ENCODE measurements around the gene SLC45A2. TPM values are rescaled to one million over a fixed set of nuclear protein-coding genes. Genes with fewer than 3 reads are reported as not detected.

Gene SLC45A2
- total RNA-seq, 1 experiment from 2014 or later: not detected

DNA sequence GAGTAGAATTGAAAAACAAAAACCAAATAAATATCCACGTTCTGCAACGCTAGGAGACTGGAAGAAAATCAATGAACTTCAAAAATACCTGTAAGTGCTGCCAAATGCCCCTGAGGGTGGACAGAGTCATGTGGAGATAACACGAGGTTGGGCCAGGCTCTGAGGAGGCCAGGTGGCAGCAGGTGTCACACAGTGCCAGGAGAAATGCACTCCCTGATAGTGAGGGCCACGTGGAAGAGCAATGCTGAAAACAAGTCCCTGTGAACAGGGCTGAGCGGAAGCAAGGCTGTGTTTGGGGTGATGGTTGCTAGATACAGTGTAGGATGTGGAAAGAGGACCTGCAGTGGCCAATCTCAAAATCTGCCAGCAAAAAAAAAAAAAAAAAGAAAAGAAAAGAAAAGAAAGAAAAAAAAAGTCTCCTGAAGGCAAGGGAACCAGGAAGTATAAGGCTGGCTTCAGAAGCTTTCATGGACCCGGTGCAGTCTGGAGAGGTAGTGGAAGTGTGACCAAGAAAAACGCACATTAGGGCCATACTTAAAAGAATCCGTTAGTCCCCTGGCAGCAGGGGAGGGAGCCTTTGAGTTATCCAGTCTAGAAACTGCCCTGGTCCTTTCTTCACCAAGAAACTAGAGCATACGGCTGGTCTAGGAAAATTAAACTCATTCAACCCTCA, 41.7 kb upstream of the SLC45A2 start (continued):
- no peak for TF ChIP-seq JAZF1 (CRISPR knock-in tag; IDR thresholded peaks at IDR 0.05)
- TF ChIP-seq TP53 (CRISPR knock-in tag; IDR thresholded peaks at IDR 0.05): no peak
- TF ChIP-seq, protein P1, sequence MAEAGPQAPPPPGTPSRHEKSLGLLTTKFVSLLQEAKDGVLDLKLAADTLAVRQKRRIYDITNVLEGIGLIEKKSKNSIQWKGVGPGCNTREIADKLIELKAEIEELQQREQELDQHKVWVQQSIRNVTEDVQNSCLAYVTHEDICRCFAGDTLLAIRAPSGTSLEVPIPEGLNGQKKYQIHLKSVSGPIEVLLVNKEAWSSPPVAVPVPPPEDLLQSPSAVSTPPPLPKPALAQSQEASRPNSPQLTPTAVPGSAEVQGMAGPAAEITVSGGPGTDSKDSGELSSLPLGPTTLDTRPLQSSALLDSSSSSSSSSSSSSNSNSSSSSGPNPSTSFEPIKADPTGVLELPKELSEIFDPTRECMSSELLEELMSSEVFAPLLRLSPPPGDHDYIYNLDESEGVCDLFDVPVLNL (CRISPR knock-in tag; IDR thresholded peaks at IDR 0.05; ENCODE audit: borderline replicate concordance, low read depth): no peak
- TF ChIP-seq ZNF416 (CRISPR knock-in tag; IDR thresholded peaks at IDR 0.05): no peak
- no peak for TF ChIP-seq NR3C1 (CRISPR knock-in tag; conservative IDR thresholded peaks at IDR 0.05; ENCODE audit: low read depth)

- peaks cover 20% of the 10 kb centered on the region for H3K4me1 Mint-ChIP-seq
Measured at GRCh38 chr5:34022121-34022705, 37.7 kb upstream of the SLC45A2 start.

More at GRCh38 chr5:34022121-34022705, 37.7 kb upstream of the SLC45A2 start:
- H3K9me3 Mint-ChIP-seq: no peaks in the 10 kb centered on the region
- H3K36me3 Mint-ChIP-seq: no peaks in the 10 kb centered on the region
- TF ChIP-seq, protein P2, sequence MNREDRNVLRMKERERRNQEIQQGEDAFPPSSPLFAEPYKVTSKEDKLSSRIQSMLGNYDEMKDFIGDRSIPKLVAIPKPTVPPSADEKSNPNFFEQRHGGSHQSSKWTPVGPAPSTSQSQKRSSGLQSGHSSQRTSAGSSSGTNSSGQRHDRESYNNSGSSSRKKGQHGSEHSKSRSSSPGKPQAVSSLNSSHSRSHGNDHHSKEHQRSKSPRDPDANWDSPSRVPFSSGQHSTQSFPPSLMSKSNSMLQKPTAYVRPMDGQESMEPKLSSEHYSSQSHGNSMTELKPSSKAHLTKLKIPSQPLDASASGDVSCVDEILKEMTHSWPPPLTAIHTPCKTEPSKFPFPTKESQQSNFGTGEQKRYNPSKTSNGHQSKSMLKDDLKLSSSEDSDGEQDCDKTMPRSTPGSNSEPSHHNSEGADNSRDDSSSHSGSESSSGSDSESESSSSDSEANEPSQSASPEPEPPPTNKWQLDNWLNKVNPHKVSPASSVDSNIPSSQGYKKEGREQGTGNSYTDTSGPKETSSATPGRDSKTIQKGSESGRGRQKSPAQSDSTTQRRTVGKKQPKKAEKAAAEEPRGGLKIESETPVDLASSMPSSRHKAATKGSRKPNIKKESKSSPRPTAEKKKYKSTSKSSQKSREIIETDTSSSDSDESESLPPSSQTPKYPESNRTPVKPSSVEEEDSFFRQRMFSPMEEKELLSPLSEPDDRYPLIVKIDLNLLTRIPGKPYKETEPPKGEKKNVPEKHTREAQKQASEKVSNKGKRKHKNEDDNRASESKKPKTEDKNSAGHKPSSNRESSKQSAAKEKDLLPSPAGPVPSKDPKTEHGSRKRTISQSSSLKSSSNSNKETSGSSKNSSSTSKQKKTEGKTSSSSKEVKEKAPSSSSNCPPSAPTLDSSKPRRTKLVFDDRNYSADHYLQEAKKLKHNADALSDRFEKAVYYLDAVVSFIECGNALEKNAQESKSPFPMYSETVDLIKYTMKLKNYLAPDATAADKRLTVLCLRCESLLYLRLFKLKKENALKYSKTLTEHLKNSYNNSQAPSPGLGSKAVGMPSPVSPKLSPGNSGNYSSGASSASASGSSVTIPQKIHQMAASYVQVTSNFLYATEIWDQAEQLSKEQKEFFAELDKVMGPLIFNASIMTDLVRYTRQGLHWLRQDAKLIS (CRISPR knock-in tag; IDR thresholded peaks at IDR 0.05; ENCODE audit: borderline replicate concordance): no peak
- TF ChIP-seq, protein P3, sequence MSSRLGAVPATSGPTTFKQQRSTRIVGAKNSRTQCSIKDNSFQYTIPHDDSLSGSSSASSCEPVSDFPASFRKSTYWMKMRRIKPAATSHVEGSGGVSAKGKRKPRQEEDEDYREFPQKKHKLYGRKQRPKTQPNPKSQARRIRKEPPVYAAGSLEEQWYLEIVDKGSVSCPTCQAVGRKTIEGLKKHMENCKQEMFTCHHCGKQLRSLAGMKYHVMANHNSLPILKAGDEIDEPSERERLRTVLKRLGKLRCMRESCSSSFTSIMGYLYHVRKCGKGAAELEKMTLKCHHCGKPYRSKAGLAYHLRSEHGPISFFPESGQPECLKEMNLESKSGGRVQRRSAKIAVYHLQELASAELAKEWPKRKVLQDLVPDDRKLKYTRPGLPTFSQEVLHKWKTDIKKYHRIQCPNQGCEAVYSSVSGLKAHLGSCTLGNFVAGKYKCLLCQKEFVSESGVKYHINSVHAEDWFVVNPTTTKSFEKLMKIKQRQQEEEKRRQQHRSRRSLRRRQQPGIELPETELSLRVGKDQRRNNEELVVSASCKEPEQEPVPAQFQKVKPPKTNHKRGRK (CRISPR knock-in tag; IDR thresholded peaks at IDR 0.05; ENCODE audit: borderline replicate concordance): no peak
- TF ChIP-seq, protein P4, sequence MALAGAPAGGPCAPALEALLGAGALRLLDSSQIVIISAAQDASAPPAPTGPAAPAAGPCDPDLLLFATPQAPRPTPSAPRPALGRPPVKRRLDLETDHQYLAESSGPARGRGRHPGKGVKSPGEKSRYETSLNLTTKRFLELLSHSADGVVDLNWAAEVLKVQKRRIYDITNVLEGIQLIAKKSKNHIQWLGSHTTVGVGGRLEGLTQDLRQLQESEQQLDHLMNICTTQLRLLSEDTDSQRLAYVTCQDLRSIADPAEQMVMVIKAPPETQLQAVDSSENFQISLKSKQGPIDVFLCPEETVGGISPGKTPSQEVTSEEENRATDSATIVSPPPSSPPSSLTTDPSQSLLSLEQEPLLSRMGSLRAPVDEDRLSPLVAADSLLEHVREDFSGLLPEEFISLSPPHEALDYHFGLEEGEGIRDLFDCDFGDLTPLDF (CRISPR knock-in tag; IDR thresholded peaks at IDR 0.05): no peak
- TF ChIP-seq NFYB (CRISPR knock-in tag; conservative IDR thresholded peaks at IDR 0.05; ENCODE audit: low read depth) (no peak), CREM (CRISPR knock-in tag; IDR thresholded peaks at IDR 0.05) (no peak), ESRRA (CRISPR knock-in tag; IDR thresholded peaks at IDR 0.05; ENCODE audit: borderline replicate concordance) (no peak), ZNF219 (CRISPR knock-in tag; IDR thresholded peaks at IDR 0.05; ENCODE audit: borderline replicate concordance) (no peak), TEAD1 (CRISPR knock-in tag; IDR thresholded peaks at IDR 0.05) (no peak), GTF2I (CRISPR knock-in tag; conservative IDR thresholded peaks at IDR 0.05) (no peak), OVOL2 (CRISPR knock-in tag; IDR thresholded peaks at IDR 0.05; ENCODE audit: borderline replicate concordance) (no peak)
- TF ChIP-seq, protein P5, sequence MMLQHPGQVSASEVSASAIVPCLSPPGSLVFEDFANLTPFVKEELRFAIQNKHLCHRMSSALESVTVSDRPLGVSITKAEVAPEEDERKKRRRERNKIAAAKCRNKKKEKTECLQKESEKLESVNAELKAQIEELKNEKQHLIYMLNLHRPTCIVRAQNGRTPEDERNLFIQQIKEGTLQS (CRISPR knock-in tag; conservative IDR thresholded peaks at IDR 0.05): no peak
- TF ChIP-seq, protein P6, sequence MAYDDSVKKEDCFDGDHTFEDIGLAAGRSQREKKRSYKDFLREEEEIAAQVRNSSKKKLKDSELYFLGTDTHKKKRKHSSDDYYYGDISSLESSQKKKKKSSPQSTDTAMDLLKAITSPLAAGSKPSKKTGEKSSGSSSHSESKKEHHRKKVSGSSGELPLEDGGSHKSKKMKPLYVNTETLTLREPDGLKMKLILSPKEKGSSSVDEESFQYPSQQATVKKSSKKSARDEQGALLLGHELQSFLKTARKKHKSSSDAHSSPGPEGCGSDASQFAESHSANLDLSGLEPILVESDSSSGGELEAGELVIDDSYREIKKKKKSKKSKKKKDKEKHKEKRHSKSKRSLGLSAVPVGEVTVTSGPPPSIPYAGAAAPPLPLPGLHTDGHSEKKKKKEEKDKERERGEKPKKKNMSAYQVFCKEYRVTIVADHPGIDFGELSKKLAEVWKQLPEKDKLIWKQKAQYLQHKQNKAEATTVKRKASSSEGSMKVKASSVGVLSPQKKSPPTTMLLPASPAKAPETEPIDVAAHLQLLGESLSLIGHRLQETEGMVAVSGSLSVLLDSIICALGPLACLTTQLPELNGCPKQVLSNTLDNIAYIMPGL (CRISPR knock-in tag; IDR thresholded peaks at IDR 0.05): no peak
- TF ChIP-seq, protein P7, sequence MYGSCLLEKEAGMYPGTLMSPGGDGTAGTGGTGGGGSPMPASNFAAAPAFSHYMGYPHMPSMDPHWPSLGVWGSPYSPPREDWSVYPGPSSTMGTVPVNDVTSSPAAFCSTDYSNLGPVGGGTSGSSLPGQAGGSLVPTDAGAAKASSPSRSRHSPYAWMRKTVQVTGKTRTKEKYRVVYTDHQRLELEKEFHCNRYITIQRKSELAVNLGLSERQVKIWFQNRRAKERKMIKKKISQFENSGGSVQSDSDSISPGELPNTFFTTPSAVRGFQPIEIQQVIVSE (CRISPR knock-in tag; IDR thresholded peaks at IDR 0.05; ENCODE audit: borderline replicate concordance): no peak
- TF ChIP-seq, protein P8, sequence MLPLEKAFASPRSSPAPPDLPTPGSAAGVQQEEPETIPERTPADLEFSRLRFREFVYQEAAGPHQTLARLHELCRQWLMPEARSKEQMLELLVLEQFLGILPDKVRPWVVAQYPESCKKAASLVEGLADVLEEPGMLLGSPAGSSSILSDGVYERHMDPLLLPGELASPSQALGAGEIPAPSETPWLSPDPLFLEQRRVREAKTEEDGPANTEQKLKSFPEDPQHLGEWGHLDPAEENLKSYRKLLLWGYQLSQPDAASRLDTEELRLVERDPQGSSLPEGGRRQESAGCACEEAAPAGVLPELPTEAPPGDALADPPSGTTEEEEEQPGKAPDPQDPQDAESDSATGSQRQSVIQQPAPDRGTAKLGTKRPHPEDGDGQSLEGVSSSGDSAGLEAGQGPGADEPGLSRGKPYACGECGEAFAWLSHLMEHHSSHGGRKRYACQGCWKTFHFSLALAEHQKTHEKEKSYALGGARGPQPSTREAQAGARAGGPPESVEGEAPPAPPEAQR (CRISPR knock-in tag; IDR thresholded peaks at IDR 0.05): no peak
- TF ChIP-seq, protein P9, sequence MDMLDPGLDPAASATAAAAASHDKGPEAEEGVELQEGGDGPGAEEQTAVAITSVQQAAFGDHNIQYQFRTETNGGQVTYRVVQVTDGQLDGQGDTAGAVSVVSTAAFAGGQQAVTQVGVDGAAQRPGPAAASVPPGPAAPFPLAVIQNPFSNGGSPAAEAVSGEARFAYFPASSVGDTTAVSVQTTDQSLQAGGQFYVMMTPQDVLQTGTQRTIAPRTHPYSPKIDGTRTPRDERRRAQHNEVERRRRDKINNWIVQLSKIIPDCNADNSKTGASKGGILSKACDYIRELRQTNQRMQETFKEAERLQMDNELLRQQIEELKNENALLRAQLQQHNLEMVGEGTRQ (CRISPR knock-in tag; IDR thresholded peaks at IDR 0.05): no peak
- ATAC-seq (peak; percentile 46; the same call in 1 of the 2 replicates), DNase-seq (ENCODE audit: low spot score) (no peak)
- CTCF ChIA-PET: interaction anchor here (1.1 kb wide), 1 partner anchor 52 kb away, joined by 3 read pairs; no protein-coding TSS in a partner anchor
- no peak overlapping the region for H3K27ac Mint-ChIP-seq
- no peak overlapping the region for H3K4me3 Mint-ChIP-seq
- H3K27me3 Mint-ChIP-seq (ENCODE audit: low read depth): no peaks in the 10 kb centered on the region
- POLR2A ChIA-PET: no interaction called here

Data from WTC11 (cell line).